Neural cell (in vitro differentiated cells): ENCODE measurements around the gene MARK1. TPM values are rescaled to one million over a fixed set of nuclear protein-coding genes. Genes with fewer than 3 reads are reported as not detected.

Source experiments
- H2AFZ ChIP-seq: fragments of 200-600, 300-800 bp; sonication (generic), shearing (Covaris generic); 2 replicates; pipeline ENCODE4 v1.6.0; 2014; ENCODE audit warnings: low read depth, mild to moderate bottlenecking, antibody characterized with exemption, low read length, moderate library complexity
- H3F3A ChIP-seq: fragments of 200-600 bp; shearing (Covaris generic); 2 replicates; pipeline ENCODE4 v1.6.1; 2016; ENCODE audit warnings: mild to moderate bottlenecking, moderate library complexity, mixed read lengths, antibody characterized with exemption, low read length; ENCODE audit not compliant: insufficient read depth, poor library complexity, severe bottlenecking
- H3K27ac ChIP-seq: fragments of 200-600, 300-800 bp; sonication (generic), shearing (Covaris generic); 2 replicates; pipeline ENCODE4 v1.5.1; 2014; ENCODE audit warnings: mild to moderate bottlenecking, low read length, moderate library complexity
- H3K27me3 ChIP-seq: fragments of 300-800, 200-600 bp; sonication (generic), shearing (Covaris generic); 2 replicates; pipeline ENCODE4 v1.6.0; 2014; ENCODE audit warnings: mild to moderate bottlenecking, low read depth, low read length, moderate library complexity; ENCODE audit not compliant: insufficient read depth
- H3K36me3 ChIP-seq: fragments of 300-800, 200-600 bp; sonication (generic), shearing (Covaris generic); 2 replicates; pipeline ENCODE4 v1.5.1; 2014; ENCODE audit warnings: mild to moderate bottlenecking, antibody characterized with exemption, low read length, moderate library complexity; ENCODE audit not compliant: insufficient read depth
- H3K4me2 ChIP-seq: fragments of 300-800, 200-600 bp; sonication (generic), shearing (Covaris generic); 2 replicates; pipeline ENCODE4 v1.6.0; 2014; ENCODE audit warnings: mild to moderate bottlenecking, low read length
- H3K4me3 ChIP-seq: fragments of 300-800, 200-600 bp; sonication (generic), shearing (Covaris generic); 2 replicates; pipeline ENCODE4 v1.5.1; 2014; ENCODE audit warnings: mild to moderate bottlenecking, low read length, moderate library complexity
- H3K79me2 ChIP-seq: fragments of 200-600 bp; shearing (Covaris generic); replicated peaks from 2 replicates; pipeline ENCODE4 v1.6.0; 2014; ENCODE audit warnings: mild to moderate bottlenecking, low read length, moderate library complexity; ENCODE audit not compliant: insufficient read depth
- H3K9ac ChIP-seq: fragments of 300-800, 200-600 bp; sonication (generic), shearing (Covaris generic); 2 replicates; pipeline ENCODE4 v1.6.1; 2016; ENCODE audit warnings: mild to moderate bottlenecking, low read length, mixed read lengths
- H3K9me2 ChIP-seq: fragments of 200-600 bp; shearing (Covaris generic); 2 replicates; pipeline ENCODE4 v1.6.1; 2016; ENCODE audit warnings: mild to moderate bottlenecking, low read length, mixed read lengths; ENCODE audit not compliant: insufficient read depth
- H3K9me3 ChIP-seq: fragments of 200-600, 300-800 bp; sonication (generic), shearing (Covaris generic); 2 replicates; pipeline ENCODE4 v1.6.1; 2016; ENCODE audit warnings: mild to moderate bottlenecking, mixed run types, low read length, moderate library complexity, mixed read lengths
- H4K20me1 ChIP-seq: fragments of 200-600 bp; shearing (Covaris generic); 2 replicates; pipeline ENCODE4 v1.6.1; 2016; ENCODE audit warnings: mild to moderate bottlenecking, mixed run types; ENCODE audit not compliant: insufficient read depth
- EP300 ChIP-seq: fragments of 450-650 bp; conservative IDR thresholded peaks from 2 replicates; pipeline ENCODE4 v1.6.1; 2014; ENCODE audit warnings: antibody characterized with exemption, mild to moderate bottlenecking, moderate library complexity; ENCODE audit not compliant: poor library complexity, severe bottlenecking
- EZH2 ChIP-seq: fragments of 200-600, 300-800 bp; shearing (Covaris generic), sonication (generic); IDR thresholded peaks from 2 replicates; pipeline ENCODE4 v1.6.1; 2014; ENCODE audit warnings: antibody characterized with exemption, low read length, borderline replicate concordance, mild to moderate bottlenecking; ENCODE audit not compliant: insufficient read depth, poor library complexity, severe bottlenecking
- MXI1 ChIP-seq: fragments of 450-650 bp; conservative IDR thresholded peaks from 2 replicates; pipeline ENCODE4 v1.6.1; 2014; ENCODE audit warnings: antibody characterized with exemption, mild to moderate bottlenecking; ENCODE audit not compliant: poor library complexity, severe bottlenecking
- POLR2AphosphoS5 ChIP-seq: IDR thresholded peaks from 2 replicates; pipeline ENCODE4 v1.6.1; 2012
- RAD21 ChIP-seq: fragments of 450-650 bp; conservative IDR thresholded peaks from 2 replicates; pipeline ENCODE4 v1.6.1; 2014; ENCODE audit warnings: antibody characterized with exemption, mild to moderate bottlenecking, moderate library complexity
- SMC3 ChIP-seq: fragments of 450-650 bp; conservative IDR thresholded peaks from 2 replicates; pipeline ENCODE4 v1.6.1; 2014; ENCODE audit warnings: antibody characterized with exemption, mild to moderate bottlenecking, moderate library complexity; ENCODE audit not compliant: poor library complexity
- TAF1 ChIP-seq: IDR thresholded peaks from 2 replicates; pipeline ENCODE4 v1.6.1; 2012; ENCODE audit warnings: low read depth
- polyA plus RNA-seq: library from polyadenylated mRNA; depleted of rRNA; stranded (reverse); fragments of >200 nt; gene quantifications from 2 replicates; pipeline ENCODE4 v1.2.3, GENCODE V29; 2014
- TF ChIP-seq, protein P1 (sequence below): IDR thresholded peaks from 2 replicates; pipeline ENCODE4 v1.6.1; 2012; ENCODE audit warnings: borderline replicate concordance
- TF ChIP-seq, protein P2 (sequence below): fragments of 450-650 bp; IDR thresholded peaks from 2 replicates; pipeline ENCODE4 v1.5.1; 2014; ENCODE audit warnings: antibody characterized with exemption, mild to moderate bottlenecking, moderate library complexity; ENCODE audit not compliant: poor library complexity, severe bottlenecking

The MARK1 gene
- polyA plus RNA-seq, 1 donor from 2014 or later: 38.6 TPM

DNA sequence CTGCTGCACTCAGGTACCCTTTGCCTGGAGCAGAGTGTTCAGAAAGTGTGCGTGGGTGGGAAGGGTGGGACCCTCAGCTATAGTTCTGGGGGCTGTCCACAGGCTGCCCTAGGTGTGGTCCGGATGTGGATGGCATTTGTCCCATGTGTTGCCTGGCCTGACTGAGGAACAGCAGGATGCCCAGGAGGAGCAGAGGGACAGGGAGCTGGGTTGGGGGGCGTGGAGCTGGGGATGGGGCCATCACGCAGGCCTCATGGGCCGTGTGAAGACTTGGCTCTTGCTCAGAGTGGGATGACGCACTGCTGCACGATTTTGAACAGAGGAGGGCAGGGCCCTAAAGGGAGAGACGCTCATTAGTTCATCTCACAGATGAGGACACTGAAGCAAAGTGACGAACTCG, 179.2 kb downstream of the MARK1 start:
- Histone ChIP-seq H3F3A (no peaks in the 10 kb centered on the region), H3K27me3 (no peaks in the 10 kb centered on the region)

DNA sequence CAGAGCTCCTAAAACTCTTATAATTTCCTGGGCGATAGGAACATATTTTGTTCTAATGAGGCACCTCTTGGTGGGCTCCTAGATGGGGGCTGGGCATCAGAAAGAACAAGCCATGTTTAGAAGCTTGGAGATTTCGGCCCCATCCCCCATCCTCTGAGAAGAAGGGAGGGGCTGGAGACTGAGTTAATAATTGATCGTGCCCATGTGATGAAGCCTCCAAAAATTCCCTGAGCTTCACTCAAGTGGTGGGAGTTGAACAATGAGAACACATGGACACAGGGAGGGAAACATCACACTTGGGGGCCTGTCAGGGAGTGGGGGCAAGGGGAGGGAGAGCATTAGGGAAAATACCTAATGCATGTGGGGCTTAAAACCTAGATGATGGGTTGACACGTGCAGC, 180.3 kb downstream of the MARK1 start:
- Histone ChIP-seq H3K4me3 (no peak overlapping the region), H3F3A (no peaks in the 10 kb centered on the region), H3K36me3 (no peaks in the 10 kb centered on the region), H3K79me2 (no peaks in the 10 kb centered on the region), H3K9me3 (no peaks in the 10 kb centered on the region), H3K27ac (no peak overlapping the region), H2AFZ (no peak overlapping the region), H4K20me1 (no peaks in the 10 kb centered on the region), H3K27me3 (no peaks in the 10 kb centered on the region), H3K9me2 (no peaks in the 10 kb centered on the region), H3K4me2 (no peak overlapping the region), H3K9ac (no peak overlapping the region)
- no peak for TF ChIP-seq SMC3
- TF ChIP-seq POLR2AphosphoS5: no peak
- TF ChIP-seq RAD21: no peak
- no peak for TF ChIP-seq EZH2
- TF ChIP-seq, protein P1, sequence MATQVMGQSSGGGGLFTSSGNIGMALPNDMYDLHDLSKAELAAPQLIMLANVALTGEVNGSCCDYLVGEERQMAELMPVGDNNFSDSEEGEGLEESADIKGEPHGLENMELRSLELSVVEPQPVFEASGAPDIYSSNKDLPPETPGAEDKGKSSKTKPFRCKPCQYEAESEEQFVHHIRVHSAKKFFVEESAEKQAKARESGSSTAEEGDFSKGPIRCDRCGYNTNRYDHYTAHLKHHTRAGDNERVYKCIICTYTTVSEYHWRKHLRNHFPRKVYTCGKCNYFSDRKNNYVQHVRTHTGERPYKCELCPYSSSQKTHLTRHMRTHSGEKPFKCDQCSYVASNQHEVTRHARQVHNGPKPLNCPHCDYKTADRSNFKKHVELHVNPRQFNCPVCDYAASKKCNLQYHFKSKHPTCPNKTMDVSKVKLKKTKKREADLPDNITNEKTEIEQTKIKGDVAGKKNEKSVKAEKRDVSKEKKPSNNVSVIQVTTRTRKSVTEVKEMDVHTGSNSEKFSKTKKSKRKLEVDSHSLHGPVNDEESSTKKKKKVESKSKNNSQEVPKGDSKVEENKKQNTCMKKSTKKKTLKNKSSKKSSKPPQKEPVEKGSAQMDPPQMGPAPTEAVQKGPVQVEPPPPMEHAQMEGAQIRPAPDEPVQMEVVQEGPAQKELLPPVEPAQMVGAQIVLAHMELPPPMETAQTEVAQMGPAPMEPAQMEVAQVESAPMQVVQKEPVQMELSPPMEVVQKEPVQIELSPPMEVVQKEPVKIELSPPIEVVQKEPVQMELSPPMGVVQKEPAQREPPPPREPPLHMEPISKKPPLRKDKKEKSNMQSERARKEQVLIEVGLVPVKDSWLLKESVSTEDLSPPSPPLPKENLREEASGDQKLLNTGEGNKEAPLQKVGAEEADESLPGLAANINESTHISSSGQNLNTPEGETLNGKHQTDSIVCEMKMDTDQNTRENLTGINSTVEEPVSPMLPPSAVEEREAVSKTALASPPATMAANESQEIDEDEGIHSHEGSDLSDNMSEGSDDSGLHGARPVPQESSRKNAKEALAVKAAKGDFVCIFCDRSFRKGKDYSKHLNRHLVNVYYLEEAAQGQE: no peak
- TF ChIP-seq MXI1: no peak
- TF ChIP-seq, protein P2, sequence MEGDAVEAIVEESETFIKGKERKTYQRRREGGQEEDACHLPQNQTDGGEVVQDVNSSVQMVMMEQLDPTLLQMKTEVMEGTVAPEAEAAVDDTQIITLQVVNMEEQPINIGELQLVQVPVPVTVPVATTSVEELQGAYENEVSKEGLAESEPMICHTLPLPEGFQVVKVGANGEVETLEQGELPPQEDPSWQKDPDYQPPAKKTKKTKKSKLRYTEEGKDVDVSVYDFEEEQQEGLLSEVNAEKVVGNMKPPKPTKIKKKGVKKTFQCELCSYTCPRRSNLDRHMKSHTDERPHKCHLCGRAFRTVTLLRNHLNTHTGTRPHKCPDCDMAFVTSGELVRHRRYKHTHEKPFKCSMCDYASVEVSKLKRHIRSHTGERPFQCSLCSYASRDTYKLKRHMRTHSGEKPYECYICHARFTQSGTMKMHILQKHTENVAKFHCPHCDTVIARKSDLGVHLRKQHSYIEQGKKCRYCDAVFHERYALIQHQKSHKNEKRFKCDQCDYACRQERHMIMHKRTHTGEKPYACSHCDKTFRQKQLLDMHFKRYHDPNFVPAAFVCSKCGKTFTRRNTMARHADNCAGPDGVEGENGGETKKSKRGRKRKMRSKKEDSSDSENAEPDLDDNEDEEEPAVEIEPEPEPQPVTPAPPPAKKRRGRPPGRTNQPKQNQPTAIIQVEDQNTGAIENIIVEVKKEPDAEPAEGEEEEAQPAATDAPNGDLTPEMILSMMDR: no peak
- no peak for TF ChIP-seq EP300
- no peak for TF ChIP-seq TAF1

More for the DNA sequence above, 179.2 kb downstream of the MARK1 start:
- TF ChIP-seq MXI1: no peak
- no peak for TF ChIP-seq SMC3
- TF ChIP-seq POLR2AphosphoS5: no peak
- no peak for TF ChIP-seq EZH2
- TF ChIP-seq RAD21: no peak
- TF ChIP-seq, protein P2: no peak
- TF ChIP-seq TAF1: no peak
- TF ChIP-seq EP300: no peak
- TF ChIP-seq, protein P1: no peak
- Histone ChIP-seq H3K9me2 (no peaks in the 10 kb centered on the region), H3K79me2 (no peaks in the 10 kb centered on the region), H3K4me2 (no peak overlapping the region), H2AFZ (no peak overlapping the region), H3K9ac (no peak overlapping the region), H3K4me3 (no peak overlapping the region), H3K27ac (no peak overlapping the region), H3K36me3 (no peaks in the 10 kb centered on the region), H4K20me1 (no peaks in the 10 kb centered on the region), H3K9me3 (no peaks in the 10 kb centered on the region)
